NCI-H446 treated with DMSO at 0.1 percent for 48 hours (cell line): Measurements from ENCODE around the gene PPFIA2.
A peak's percentile ranks its signal among the peaks of the same experiment; 100 is the strongest.

Experiments used
- DNase-seq: peaks from one replicate; lab custom pipeline; 2025; lab: John Stamatoyannopoulos, UW

Gene PPFIA2

GRCh38 chr12:81347404-81347803 is 411.7 kb downstream of the PPFIA2 start:
- DNase-seq = no peak

GRCh38 chr12:81340910-81341309 is 418.2 kb downstream of the PPFIA2 start:
- no peak for DNase-seq

DNA sequence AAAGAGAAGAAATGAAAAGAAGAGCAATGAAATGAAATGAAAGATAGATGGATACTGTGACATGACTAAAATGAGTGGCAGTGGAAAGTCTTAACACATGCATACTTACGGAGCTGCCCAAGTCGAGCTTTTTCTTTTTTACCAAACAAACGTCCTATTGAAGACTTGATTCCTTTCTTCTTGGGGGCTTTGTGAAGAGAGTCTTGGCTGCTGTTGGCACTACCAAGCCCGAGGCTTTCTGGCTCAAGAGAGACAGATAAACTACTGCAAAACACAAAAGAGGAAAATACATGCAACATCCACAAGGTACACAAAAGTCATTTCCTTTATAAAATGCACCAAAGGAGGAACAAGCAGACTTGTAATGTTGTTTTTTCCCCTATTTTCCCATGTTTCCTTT is 420.1 kb downstream of the PPFIA2 start:
- DNase-seq = no peak

DNA sequence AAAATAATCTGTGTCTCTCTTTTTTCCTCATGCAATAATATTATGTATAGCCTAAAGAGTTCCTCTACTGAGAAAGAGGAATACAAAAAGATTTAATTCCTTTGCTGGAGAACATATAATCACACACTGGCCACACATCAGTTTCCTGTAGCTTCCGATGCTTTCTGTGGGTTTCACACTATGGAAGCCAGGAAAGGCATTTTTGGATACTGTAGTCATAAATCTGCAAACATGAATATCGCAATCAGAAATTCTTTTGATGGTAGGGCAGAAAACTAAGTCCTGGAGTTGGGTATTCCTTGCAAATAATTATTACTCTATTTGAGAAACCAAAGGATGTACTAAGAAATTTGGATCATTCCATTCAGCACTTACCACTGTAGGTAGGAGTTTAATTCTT is 421.3 kb downstream of the PPFIA2 start:
- no peak for DNase-seq

DNA sequence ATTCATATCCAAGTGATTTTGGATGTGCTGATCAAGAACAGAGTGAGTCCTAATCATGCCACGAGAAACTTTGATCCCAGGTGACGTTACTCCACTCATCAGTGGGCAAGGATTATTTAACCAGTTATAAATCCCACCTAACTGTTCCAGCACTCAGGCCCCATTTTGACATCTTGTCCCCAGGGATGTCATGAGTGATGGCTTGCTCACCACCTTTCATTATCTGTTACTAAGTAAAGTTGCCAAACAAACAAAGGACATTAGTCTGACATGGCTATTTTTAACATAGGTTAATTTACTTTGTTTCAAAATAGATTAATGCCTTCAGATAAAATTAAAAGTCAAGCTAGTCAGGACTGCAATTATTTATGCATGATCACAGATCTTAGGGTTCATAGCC is 425.3 kb downstream of the PPFIA2 start:
- no peak for DNase-seq

- DNase-seq = peak; percentile 39
Measured at GRCh38 chr12:81332054-81332453, 427.1 kb downstream of the PPFIA2 start.

DNA sequence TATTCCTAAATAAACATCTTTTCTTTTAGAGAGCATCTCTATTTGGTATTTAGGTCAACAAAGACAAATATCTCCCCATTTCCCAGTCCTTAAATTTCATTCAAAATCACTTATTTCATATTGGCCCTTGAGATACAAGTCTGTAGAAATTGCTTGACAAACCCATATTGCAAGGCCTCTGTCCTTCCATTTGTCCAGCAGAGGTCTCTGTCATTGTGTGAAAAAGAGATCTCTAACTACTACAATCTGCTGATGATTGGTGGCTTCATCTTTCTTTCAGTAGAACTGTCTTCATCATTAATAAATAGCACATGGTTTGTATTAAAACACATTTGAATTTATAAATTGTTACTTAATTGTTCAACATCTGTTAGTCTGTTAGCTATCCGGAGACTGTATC is 428.7 kb downstream of the PPFIA2 start:
- peak; percentile 37 for DNase-seq

GRCh38 chr12:81329085-81329484 is 430.1 kb downstream of the PPFIA2 start:
- no peak for DNase-seq

- no peak for DNase-seq
Measured at GRCh38 chr12:81327425-81327824, 431.7 kb downstream of the PPFIA2 start.

- no peak for DNase-seq
Measured at GRCh38 chr12:81325086-81325485, 434.1 kb downstream of the PPFIA2 start.

DNA sequence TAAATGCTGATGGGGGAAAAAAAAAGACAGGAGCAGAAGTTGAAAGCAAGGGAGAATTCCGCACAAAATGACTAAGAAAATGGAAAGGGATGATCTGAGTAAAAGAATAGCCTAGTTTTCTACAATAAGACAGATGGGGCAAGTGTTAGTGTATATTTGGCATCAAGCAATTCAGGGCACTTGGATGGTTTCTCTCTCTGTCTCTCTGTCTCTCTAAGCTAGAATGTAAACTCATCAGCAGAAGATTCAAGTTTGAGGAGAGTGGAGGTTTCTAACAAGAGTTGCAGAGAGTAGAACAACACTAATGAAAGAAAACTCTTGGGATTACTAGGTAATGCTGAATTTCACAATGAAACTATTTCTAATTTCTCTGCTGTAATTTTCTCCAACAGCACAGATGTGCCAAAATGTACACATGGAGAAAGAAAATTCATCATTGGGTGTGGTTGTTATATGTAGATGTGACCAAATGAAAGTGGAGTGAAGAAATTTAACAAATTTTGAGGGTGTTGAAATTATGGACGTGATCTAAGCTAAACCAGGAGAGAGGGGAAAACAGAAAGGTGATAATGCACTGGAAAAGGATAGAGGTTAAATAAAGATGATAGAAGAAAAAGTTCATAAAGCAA is 444.1 kb downstream of the PPFIA2 start:
- no peak for DNase-seq

GRCh38 chr12:81303935-81304334 is 455.2 kb downstream of the PPFIA2 start:
- DNase-seq = no peak

GRCh38 chr12:81300454-81300853 is 458.7 kb downstream of the PPFIA2 start:
- DNase-seq = no peak

GRCh38 chr12:81297601-81298000 is 461.5 kb downstream of the PPFIA2 start:
- no peak for DNase-seq

- DNase-seq = no peak
Measured at GRCh38 chr12:81296556-81297305, 462.4 kb downstream of the PPFIA2 start.

DNA sequence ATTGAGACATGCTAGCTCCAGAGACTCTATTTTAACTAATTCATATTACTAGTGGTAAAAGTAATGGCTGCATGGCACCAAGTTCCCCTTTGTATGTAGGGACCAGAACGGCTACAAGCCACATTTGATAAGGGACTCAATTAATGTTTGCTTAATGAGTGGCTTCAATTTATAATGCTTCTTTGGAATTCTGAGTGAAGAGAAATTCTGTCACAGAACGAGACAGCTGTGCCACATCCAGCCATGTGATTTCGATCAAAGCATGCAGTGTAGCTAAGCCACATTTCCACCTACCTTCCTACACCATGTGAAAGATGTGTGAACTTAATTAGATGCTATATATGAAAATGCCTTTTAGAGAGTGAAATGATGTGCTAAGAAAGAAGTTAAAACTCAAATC is 463.9 kb downstream of the PPFIA2 start:
- no peak for DNase-seq

- DNase-seq = no peak
Measured at GRCh38 chr12:81294325-81295190, 464.6 kb downstream of the PPFIA2 start.

DNA sequence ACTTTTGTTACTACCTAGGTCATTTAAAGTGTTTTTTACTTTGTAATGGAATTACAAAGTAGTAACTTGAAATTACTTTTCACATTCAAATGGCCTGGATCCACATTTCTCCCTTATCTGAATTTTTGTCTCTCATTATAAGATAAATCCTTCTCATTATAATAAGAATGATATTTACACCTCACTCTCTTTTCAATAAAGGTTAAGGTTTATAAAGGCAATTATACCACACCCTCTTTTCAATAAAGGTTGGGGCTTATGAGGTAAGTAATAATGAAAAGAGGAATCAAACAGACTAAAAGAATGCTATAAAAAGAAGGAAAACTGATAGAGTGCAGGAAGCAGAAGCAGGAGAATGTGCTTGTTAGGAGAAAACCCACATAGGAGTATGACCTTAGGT is 470.5 kb downstream of the PPFIA2 start:
- DNase-seq = no peak

GRCh38 chr12:81284137-81284536 is 475.0 kb downstream of the PPFIA2 start:
- no peak for DNase-seq

DNA sequence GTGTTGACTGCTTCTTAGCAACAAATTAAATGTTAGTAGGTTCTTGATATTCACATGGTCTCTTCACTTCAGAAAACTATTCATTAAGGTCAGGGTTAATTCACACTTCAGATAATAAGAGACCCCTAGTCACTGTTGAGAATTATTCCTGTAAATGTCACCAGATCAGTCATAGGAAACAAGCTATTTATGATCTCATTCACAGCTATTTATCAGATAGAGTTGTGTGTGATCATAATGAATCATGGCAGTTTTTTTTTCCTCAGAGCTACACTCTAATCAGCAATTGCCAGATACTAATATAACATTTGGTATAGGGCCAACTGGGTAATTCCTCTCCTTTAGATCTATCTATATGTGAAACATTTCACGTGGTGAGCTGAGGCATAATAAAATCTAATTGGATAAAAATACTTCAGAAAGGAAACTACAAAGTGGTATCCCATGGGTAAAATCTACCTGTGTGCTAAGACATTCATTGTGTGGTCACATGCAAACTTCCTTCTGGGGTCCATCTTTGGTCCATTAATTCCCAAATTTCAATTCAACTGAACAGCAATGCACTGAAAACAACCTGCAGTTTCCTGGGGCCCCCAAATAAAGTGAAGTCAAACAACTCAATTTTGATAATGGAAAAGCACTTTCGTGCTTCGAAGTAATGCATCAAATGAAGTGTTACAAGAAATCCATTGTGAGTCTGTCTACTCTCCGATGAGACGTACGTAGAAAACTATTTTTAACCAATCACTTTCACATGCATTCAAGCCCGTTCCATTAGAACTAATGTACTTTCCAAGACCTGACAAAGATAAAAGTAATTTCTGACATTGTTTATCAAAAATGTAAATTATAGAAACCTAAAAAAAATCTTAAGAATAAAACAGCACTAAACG is 484.3 kb downstream of the PPFIA2 start:
- no peak for DNase-seq

DNA sequence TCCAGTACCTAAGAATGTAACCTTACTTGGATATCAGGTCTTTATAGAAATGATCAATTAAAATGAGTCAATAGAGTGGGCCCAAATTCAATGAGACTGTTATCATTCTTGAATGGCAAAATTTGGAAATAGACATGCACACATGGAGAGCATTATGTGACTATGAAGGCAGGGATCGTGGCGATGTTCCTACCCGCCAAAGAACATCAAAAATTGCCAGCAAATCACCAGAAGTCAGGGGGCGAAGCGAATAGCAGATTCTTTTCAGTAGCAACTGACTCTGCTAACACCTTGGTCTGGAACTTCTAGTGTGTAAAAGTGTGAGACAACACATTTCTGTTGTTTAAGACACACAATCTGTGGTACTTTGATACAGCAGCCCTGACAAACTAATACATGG is 488.8 kb downstream of the PPFIA2 start:
- DNase-seq = no peak

DNA sequence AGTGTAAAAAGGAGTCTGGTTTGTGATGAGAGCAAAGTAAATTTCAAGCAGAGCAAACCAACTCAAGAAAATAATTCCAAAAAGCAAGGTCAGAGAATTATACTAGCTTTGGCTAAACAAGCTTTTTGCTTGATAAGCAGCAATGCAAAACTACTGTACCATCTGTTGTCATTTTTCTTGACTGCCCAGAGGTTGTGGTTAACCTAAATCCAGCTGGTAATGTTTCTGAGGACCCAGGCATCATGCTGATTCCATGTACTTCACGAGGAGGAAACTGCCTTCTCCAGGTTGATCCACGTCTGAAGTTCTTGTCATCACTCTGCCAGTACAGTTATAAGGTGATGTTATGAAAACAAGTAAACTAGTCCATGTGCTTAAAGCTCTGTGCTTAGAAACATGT is 496.1 kb downstream of the PPFIA2 start:
- DNase-seq = no peak
